ENCODE results near the gene SSC4D. TPM values are rescaled to one million over a fixed set of nuclear protein-coding genes. Genes with fewer than 3 reads are reported as not detected.
"Not testable (repeated sequence)": the region's sequence is repeated elsewhere in the genome, so short reads cannot be mapped to it uniquely, and the experiment has no call there.

Gene SSC4D
- total and polyA plus RNA-seq, 9 of the 15 experiments (the other 6 are each of a cell fraction or from before 2014, with no cell fraction given), result 0.06 to 1.1 (median 0.85) TPM; not detected in 1

- H3K4me3 ChIP-seq; in situ Hi-C loops (cut with MboI); H3K27me3 ChIP-seq (ENCODE audit: control insufficient read depth in 2 of 2, insufficient read depth in 2 of 2, low read length in 2 of 2); H4K20me1 ChIP-seq (replicated peaks; ENCODE audit: control insufficient read depth, insufficient read depth, low read length); DNase-seq (ENCODE audit: extremely low read depth in 1 of 4, low spot score in 3 of 4); ATAC-seq; BruUV-seq (replicated peaks); POLR2A ChIA-PET; intact Hi-C loops (cut with micrococcal nuclease); FAIRE-seq; CTCF ChIA-PET (ENCODE audit: low intra/inter-chr PET ratio); H3K36me3 ChIP-seq (ENCODE audit: control insufficient read depth, insufficient read depth, low read length); H3K9me1 ChIP-seq (ENCODE audit: control insufficient read depth, insufficient read depth, low read length); H3K9me3 ChIP-seq (replicated peaks; ENCODE audit: control insufficient read depth, insufficient read depth, low read depth, low read length); TF ChIP-seq NR4A1 (CRISPR knock-in tag; IDR thresholded peaks at IDR 0.05); NR2C1 (IDR thresholded peaks at IDR 0.05): not testable (repeated sequence)
- Histone ChIP-seq H3K9ac (ENCODE audit: insufficient read depth in 1 of 2, low read depth in 2 of 2, low read length in 2 of 2) (peak overlapping the region; percentile 45 to 77; a peak in 3 of 4 replicates), H3K79me2 (ENCODE audit: control insufficient read depth, insufficient read depth, low read length) (peaks cover 17% of the 10 kb centered on the region), H3K4me1 (replicated peaks in 1 of 2; ENCODE audit: control insufficient read depth in 2 of 2, insufficient read depth in 2 of 2, low read length in 2 of 2) (peaks cover 36 to 67% of the 10 kb centered on the region in 2 experiments), H2AFZ (ENCODE audit: low read depth, low read length) (peak overlapping the region; percentile 85), H3K4me2 (ENCODE audit: insufficient read depth, low read length) (peak overlapping the region; percentile 95), H3K27ac (ENCODE audit: extremely low read depth, low read depth, low read length) (peak overlapping the region; percentile 48)
- 63% methylated on average over 11 of the region's 11 CpGs for WGBS (ENCODE audit: insufficient coverage, low coverage, missing lambda C conversion rate)
- TF ChIP-seq ZFX (CRISPR knock-in tag; IDR thresholded peaks at IDR 0.05) (peak; percentile 48; the same call in 1 of the 2 replicates), NR4A1 (tag; IDR thresholded peaks at IDR 0.05) (0 out of 2 replicates have a peak, but pooled peaks have one; percentile 26), NR2C1 (tag; IDR thresholded peaks at IDR 0.05) (0 out of 2 replicates have a peak, but pooled peaks have one; percentile 33), THRAP3 (IDR thresholded peaks at IDR 0.05; ENCODE audit: borderline replicate concordance) (peak; percentile 41; the same call in 1 of the 2 replicates)
- TF ChIP-seq, protein P1, sequence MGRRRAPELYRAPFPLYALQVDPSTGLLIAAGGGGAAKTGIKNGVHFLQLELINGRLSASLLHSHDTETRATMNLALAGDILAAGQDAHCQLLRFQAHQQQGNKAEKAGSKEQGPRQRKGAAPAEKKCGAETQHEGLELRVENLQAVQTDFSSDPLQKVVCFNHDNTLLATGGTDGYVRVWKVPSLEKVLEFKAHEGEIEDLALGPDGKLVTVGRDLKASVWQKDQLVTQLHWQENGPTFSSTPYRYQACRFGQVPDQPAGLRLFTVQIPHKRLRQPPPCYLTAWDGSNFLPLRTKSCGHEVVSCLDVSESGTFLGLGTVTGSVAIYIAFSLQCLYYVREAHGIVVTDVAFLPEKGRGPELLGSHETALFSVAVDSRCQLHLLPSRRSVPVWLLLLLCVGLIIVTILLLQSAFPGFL (CRISPR knock-in tag; IDR thresholded peaks at IDR 0.05), result 0 out of 2 replicates have a peak, but pooled peaks have one; percentile 54
- TF ChIP-seq, protein P2, sequence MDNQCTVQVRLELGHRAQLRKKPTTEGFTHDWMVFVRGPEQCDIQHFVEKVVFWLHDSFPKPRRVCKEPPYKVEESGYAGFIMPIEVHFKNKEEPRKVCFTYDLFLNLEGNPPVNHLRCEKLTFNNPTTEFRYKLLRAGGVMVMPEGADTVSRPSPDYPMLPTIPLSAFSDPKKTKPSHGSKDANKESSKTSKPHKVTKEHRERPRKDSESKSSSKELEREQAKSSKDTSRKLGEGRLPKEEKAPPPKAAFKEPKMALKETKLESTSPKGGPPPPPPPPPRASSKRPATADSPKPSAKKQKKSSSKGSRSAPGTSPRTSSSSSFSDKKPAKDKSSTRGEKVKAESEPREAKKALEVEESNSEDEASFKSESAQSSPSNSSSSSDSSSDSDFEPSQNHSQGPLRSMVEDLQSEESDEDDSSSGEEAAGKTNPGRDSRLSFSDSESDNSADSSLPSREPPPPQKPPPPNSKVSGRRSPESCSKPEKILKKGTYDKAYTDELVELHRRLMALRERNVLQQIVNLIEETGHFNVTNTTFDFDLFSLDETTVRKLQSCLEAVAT (IDR thresholded peaks at IDR 0.05), result peak in 1 of 2 experiments; percentile 92; a peak in 2 of 4 replicates
Observed at GRCh38 chr7:76395605-76395964, 13.9 kb downstream of the SSC4D start.

Data from K562 (cell line).